ENCODE measurements around the gene UXS1.

The UXS1 gene

GRCh38 chr2:106062627-106063026, 131.5 kb downstream of the UXS1 start:
- no peak overlapping the region for H3K9ac ChIP-seq (ENCODE audit: low read depth, low read length)
- peaks cover 31% of the 10 kb centered on the region for H3K27me3 ChIP-seq (ENCODE audit: control insufficient read depth, insufficient read depth, low read length)

GRCh38 chr2:106061611-106062349, 132.3 kb downstream of the UXS1 start:
- Histone ChIP-seq H3K4me1 (ENCODE audit: control insufficient read depth, insufficient read depth, low read length) (peaks cover 3% of the 10 kb centered on the region), H3K4me2 (ENCODE audit: low read length) (no peak overlapping the region), H3K27me3 (ENCODE audit: control insufficient read depth, insufficient read depth, low read length) (peaks cover 31% of the 10 kb centered on the region), H3K9me3 (replicated peaks; ENCODE audit: low read length) (no peaks in the 10 kb centered on the region), H3K9ac (ENCODE audit: low read depth, low read length) (no peak overlapping the region), H3K4me3 (ENCODE audit: low read length) (no peak overlapping the region), H3K36me3 (ENCODE audit: insufficient read depth, low read length) (no peaks in the 10 kb centered on the region)

More at GRCh38 chr2:106062627-106063026, 131.5 kb downstream of the UXS1 start:
- Histone ChIP-seq H3K9me3 (replicated peaks; ENCODE audit: low read length) (no peaks in the 10 kb centered on the region), H3K4me2 (ENCODE audit: low read length) (no peak overlapping the region), H3K4me3 (ENCODE audit: low read length) (no peak overlapping the region), H3K4me1 (ENCODE audit: control insufficient read depth, insufficient read depth, low read length) (peaks cover 3% of the 10 kb centered on the region), H3K36me3 (ENCODE audit: insufficient read depth, low read length) (no peaks in the 10 kb centered on the region)

DNA sequence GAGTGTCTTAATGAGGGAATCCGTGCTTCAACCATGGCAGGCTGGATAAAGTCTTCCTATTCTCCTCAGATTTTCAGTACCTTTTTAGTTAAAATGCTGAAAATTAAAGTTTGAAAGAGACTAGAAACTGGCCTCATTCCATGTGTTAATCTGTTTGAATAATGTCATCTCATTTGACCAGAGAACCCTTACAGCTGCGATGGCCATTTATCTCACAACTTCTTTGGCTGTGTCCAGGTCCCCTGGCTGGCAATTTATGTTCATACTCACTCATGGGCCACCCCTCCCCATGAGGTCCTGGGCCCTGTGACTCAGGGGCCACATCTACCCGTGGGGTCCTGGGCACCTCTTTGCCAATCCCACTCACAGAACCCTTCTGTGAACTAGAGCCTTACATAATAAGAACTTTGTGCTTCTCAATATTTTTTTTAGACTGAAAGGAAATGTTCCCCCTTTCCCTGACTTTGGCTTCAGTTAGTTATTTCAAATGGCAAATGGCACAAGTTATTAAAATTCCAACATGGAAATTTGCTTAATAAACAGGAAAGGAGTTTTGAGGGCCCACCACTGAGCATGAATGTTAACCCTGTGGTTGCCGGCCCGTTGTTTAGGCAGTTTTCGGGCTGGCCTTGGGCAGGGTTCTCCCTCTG, 134.6 kb downstream of the UXS1 start:
- Histone ChIP-seq H3K9me3 (replicated peaks; ENCODE audit: low read length) (no peaks in the 10 kb centered on the region), H3K9ac (ENCODE audit: low read depth, low read length) (no peak overlapping the region), H3K36me3 (ENCODE audit: insufficient read depth, low read length) (no peaks in the 10 kb centered on the region), H3K4me3 (ENCODE audit: low read length) (no peak overlapping the region), H3K4me1 (ENCODE audit: control insufficient read depth, insufficient read depth, low read length) (no peaks in the 10 kb centered on the region), H3K4me2 (ENCODE audit: low read length) (no peak overlapping the region), H3K27me3 (ENCODE audit: control insufficient read depth, insufficient read depth, low read length) (peaks cover 9% of the 10 kb centered on the region)

DNA sequence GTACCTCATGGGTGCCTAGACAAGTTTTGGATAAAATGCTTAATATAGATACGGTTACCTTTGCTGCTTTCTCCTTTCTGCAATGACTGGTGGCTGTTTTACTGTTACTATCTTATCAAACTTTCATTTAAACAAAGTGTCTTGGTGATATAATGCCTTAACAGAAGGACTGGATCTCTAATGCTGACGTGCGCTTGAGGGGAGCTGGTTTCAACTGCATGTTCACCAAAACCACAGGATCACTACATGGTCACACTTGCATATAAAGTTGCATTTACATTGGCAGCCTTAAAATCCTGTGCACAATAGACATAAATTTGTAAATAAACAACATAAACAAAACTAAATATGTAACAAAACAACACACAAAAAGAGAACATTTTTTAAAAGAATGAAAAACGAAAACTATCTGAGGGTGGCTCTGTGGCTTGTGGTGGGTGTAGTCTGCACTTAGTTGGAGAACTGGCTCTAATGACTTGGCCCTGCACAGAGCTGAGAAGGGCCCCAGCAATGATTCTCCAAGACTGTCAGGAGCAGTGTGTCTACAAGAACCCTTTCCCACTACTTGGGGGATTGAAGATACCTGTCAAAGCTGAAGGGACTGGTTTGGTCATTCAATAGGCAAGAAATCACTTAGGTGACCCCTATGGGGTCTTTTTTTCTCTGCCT, 135.5 kb downstream of the UXS1 start:
- Histone ChIP-seq H3K9ac (ENCODE audit: low read depth, low read length) (no peak overlapping the region), H3K36me3 (ENCODE audit: insufficient read depth, low read length) (no peaks in the 10 kb centered on the region), H3K4me3 (ENCODE audit: low read length) (no peak overlapping the region), H3K27me3 (ENCODE audit: control insufficient read depth, insufficient read depth, low read length) (peaks cover 8% of the 10 kb centered on the region), H3K9me3 (replicated peaks; ENCODE audit: low read length) (no peaks in the 10 kb centered on the region), H3K4me1 (ENCODE audit: control insufficient read depth, insufficient read depth, low read length) (peaks cover 8% of the 10 kb centered on the region), H3K4me2 (ENCODE audit: low read length) (no peak overlapping the region)

- Histone ChIP-seq H3K27me3 (ENCODE audit: control insufficient read depth, insufficient read depth, low read length) (peaks cover 8% of the 10 kb centered on the region), H3K36me3 (ENCODE audit: insufficient read depth, low read length) (no peaks in the 10 kb centered on the region), H3K9me3 (replicated peaks; ENCODE audit: low read length) (no peaks in the 10 kb centered on the region), H3K4me2 (ENCODE audit: low read length) (no peak overlapping the region), H3K4me3 (ENCODE audit: low read length) (no peak overlapping the region), H3K4me1 (ENCODE audit: control insufficient read depth, insufficient read depth, low read length) (peaks cover 21% of the 10 kb centered on the region), H3K9ac (ENCODE audit: low read depth, low read length) (no peak overlapping the region)
These were observed 136.9 kb downstream of the UXS1 start for GRCh38 chr2:106057206-106057605.

GRCh38 chr2:106054880-106055655, 139.0 kb downstream of the UXS1 start:
- H3K4me2 ChIP-seq (ENCODE audit: low read length) = no peak overlapping the region
- no peaks in the 10 kb centered on the region for H3K9me3 ChIP-seq (replicated peaks; ENCODE audit: low read length)
- no peak overlapping the region for H3K9ac ChIP-seq (ENCODE audit: low read depth, low read length)
- peaks cover 24% of the 10 kb centered on the region for H3K4me1 ChIP-seq (ENCODE audit: control insufficient read depth, insufficient read depth, low read length)
- H3K36me3 ChIP-seq (ENCODE audit: insufficient read depth, low read length) = no peaks in the 10 kb centered on the region
- no peak overlapping the region for H3K4me3 ChIP-seq (ENCODE audit: low read length)
- peaks cover 8% of the 10 kb centered on the region for H3K27me3 ChIP-seq (ENCODE audit: control insufficient read depth, insufficient read depth, low read length)

DNA sequence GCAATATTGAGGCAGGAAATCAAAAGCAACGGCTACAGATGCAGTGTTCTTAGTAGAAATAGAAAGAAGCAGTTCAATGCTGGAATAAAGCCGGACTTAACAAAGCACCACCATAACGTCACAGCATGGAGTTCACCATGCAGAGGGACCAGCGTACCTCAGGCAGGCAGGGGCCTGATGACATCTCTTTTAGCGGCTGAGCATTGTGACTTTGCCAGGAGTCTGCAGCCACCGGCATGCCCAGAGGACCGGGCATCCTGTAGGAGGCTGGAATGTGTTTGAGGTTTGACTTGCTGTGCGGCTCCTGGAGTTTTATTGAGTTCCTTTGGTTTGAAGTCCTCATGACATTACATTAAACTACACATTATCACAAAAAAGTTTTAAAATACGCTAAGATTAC, 139.8 kb downstream of the UXS1 start:
- Histone ChIP-seq H3K9ac (ENCODE audit: low read depth, low read length) (no peak overlapping the region), H3K36me3 (ENCODE audit: insufficient read depth, low read length) (no peaks in the 10 kb centered on the region), H3K4me2 (ENCODE audit: low read length) (no peak overlapping the region), H3K9me3 (replicated peaks; ENCODE audit: low read length) (no peaks in the 10 kb centered on the region), H3K27me3 (ENCODE audit: control insufficient read depth, insufficient read depth, low read length) (peaks cover 4% of the 10 kb centered on the region), H3K4me3 (ENCODE audit: low read length) (no peak overlapping the region), H3K4me1 (ENCODE audit: control insufficient read depth, insufficient read depth, low read length) (peaks cover 24% of the 10 kb centered on the region)

- Histone ChIP-seq H3K36me3 (ENCODE audit: insufficient read depth, low read length) (no peaks in the 10 kb centered on the region), H3K4me1 (ENCODE audit: control insufficient read depth, insufficient read depth, low read length) (peaks cover 24% of the 10 kb centered on the region), H3K9me3 (replicated peaks; ENCODE audit: low read length) (no peaks in the 10 kb centered on the region), H3K9ac (ENCODE audit: low read depth, low read length) (no peak overlapping the region), H3K4me3 (ENCODE audit: low read length) (no peak overlapping the region), H3K27me3 (ENCODE audit: control insufficient read depth, insufficient read depth, low read length) (peaks cover 4% of the 10 kb centered on the region), H3K4me2 (ENCODE audit: low read length) (peak overlapping the region; percentile 64)
These were observed 140.5 kb downstream of the UXS1 start for GRCh38 chr2:106053581-106053980.

- peak overlapping the region; percentile 17 for H3K9ac ChIP-seq (ENCODE audit: low read depth, low read length)
- peak overlapping the region; percentile 27 for H3K4me3 ChIP-seq (ENCODE audit: low read length)
- no peaks in the 10 kb centered on the region for H3K9me3 ChIP-seq (replicated peaks; ENCODE audit: low read length)
- H3K4me2 ChIP-seq (ENCODE audit: low read length) = peak overlapping the region; percentile 64
- H3K4me1 ChIP-seq (ENCODE audit: control insufficient read depth, insufficient read depth, low read length) = peaks cover 24% of the 10 kb centered on the region
- H3K27me3 ChIP-seq (ENCODE audit: control insufficient read depth, insufficient read depth, low read length) = peaks cover 2% of the 10 kb centered on the region
- H3K36me3 ChIP-seq (ENCODE audit: insufficient read depth, low read length) = no peaks in the 10 kb centered on the region
These were observed 141.0 kb downstream of the UXS1 start for GRCh38 chr2:106053116-106053515.

DNA sequence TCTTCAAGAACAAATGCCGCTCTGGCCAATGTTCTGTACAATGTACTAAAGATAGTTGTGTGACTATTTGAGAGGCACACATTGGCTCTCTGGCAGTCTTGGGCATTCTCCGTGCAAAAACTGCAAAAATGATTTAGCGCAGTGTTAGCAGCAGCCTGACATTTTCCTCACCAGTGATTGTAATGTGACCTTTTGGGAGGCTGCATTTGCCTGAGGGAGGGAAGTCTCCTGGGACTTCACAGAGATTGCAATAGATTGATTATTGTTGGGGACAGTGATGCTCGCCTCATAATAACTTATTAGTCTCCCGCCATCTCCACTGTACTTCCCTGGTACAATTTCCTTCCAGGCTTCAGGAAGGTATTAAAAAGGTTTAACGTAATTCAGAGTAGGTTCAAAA, 149.2 kb downstream of the UXS1 start:
- Histone ChIP-seq H3K36me3 (ENCODE audit: insufficient read depth, low read length) (no peaks in the 10 kb centered on the region), H3K4me1 (ENCODE audit: control insufficient read depth, insufficient read depth, low read length) (no peaks in the 10 kb centered on the region), H3K9me3 (replicated peaks; ENCODE audit: low read length) (no peaks in the 10 kb centered on the region), H3K9ac (ENCODE audit: low read depth, low read length) (no peak overlapping the region), H3K4me2 (ENCODE audit: low read length) (no peak overlapping the region), H3K27me3 (ENCODE audit: control insufficient read depth, insufficient read depth, low read length) (peaks cover 14% of the 10 kb centered on the region), H3K4me3 (ENCODE audit: low read length) (no peak overlapping the region)

DNA sequence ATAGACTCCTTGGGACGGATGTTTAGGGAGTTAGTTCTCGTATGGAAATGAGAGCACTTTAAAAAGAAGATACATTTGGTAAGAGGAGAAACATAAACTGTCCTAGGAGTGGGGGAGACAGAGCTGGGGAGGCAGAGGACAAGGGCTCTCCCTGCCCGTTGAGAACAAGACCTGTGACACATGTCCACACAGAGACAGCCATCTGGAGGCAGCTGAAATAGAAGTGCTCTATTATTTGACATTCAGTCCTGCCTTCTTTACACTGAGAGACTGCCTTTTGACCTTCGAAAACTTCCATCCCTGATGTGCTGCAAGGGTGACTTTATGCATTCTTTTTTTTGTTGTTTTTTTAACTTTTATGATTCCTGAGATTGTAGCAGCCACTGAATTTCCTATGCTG, 150.1 kb downstream of the UXS1 start:
- H3K4me2 ChIP-seq (ENCODE audit: low read length) = no peak overlapping the region
- H3K4me1 ChIP-seq (ENCODE audit: control insufficient read depth, insufficient read depth, low read length) = no peaks in the 10 kb centered on the region
- no peak overlapping the region for H3K4me3 ChIP-seq (ENCODE audit: low read length)
- no peak overlapping the region for H3K9ac ChIP-seq (ENCODE audit: low read depth, low read length)
- H3K9me3 ChIP-seq (replicated peaks; ENCODE audit: low read length) = no peaks in the 10 kb centered on the region
- H3K27me3 ChIP-seq (ENCODE audit: control insufficient read depth, insufficient read depth, low read length) = peaks cover 18% of the 10 kb centered on the region
- H3K36me3 ChIP-seq (ENCODE audit: insufficient read depth, low read length) = no peaks in the 10 kb centered on the region
